ENCODE data around the gene ABTB2. TPM values are rescaled to one million over a fixed set of nuclear protein-coding genes. Genes with fewer than 3 reads are reported as not detected.

Gene ABTB2
- total and polyA plus RNA-seq, 2 donors, result 3.2 to 4.4 TPM

DNA sequence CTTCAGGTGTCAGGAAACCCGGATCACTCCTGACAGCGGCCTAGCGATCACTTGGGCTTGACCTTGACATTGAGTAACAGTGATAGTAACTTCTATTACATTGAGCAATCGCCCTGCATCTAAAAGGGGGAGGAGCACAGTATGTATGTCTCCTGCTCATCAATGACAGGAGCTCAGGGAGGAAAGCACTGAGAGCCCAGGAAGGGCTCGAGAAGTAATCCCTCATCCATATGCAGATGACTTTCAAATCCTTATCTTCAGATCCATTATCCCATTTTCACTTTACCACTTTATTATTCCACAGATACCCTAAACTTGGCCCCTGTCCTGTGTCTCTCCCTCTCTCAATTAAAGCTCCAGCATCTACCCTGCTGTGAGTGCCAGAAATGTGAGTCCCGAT, 47.8 kb downstream of the ABTB2 start:
- no peak for DNase-seq (ENCODE audit: extremely low spot score)
- Histone ChIP-seq H3K36me3 (ENCODE audit: insufficient read depth) (no peaks in the 10 kb centered on the region), H3K4me3 (ENCODE audit: low read depth, low read length) (no peak overlapping the region), H3K4me1 (ENCODE audit: insufficient read depth) (no peaks in the 10 kb centered on the region), H3K27ac (ENCODE audit: low read depth) (no peak overlapping the region)
- 85% methylated on average over 6 of the region's 6 CpGs for WGBS

DNA sequence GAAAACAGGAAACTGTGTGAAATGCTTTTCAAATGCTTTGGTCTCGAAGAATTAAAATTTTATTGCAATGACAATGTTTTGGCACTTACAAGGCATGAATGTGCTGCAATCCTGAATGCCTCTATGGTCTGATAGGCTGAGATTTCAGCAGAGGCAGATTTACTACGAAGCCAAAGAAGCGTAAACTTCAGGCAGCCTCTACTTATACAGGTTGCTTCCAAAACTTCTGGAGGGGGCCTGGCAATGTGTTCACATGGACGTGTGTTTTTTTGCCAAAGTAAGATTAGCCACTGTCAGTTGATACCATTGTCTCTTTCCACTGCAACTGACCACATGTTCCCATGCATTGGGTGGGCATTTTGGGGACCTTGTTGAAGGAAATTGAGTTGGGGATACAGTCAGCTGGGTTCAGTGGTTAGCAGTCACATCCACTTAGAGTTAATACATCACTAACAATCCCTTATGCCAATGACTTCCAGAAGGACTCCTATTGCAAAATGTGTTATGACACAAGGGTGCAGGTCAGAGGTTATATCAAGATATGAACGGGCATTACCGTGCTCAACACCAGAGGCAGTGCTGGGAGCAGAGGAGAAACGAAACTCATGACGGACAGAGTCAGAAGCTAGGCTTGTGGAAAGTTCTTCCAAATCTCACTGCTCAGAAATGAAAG, 48.8 kb downstream of the ABTB2 start:
- WGBS, result 72% methylated on average over 8 of the region's 8 CpGs
- no peak overlapping the region for H3K4me3 ChIP-seq (ENCODE audit: low read depth, low read length)
- H3K27ac ChIP-seq (ENCODE audit: low read depth), result no peak overlapping the region
- DNase-seq (ENCODE audit: extremely low spot score), result no peak
- no peaks in the 10 kb centered on the region for H3K36me3 ChIP-seq (ENCODE audit: insufficient read depth)
- no peaks in the 10 kb centered on the region for H3K4me1 ChIP-seq (ENCODE audit: insufficient read depth)

GRCh38 chr11:34308049-34308912, 49.5 kb downstream of the ABTB2 start:
- Histone ChIP-seq H3K4me1 (ENCODE audit: insufficient read depth) (no peaks in the 10 kb centered on the region), H3K27ac (ENCODE audit: low read depth) (no peak overlapping the region), H3K36me3 (ENCODE audit: insufficient read depth) (no peaks in the 10 kb centered on the region), H3K4me3 (ENCODE audit: low read depth, low read length) (no peak overlapping the region)
- no peak for DNase-seq (ENCODE audit: extremely low spot score)
- WGBS, result 86% methylated on average over 7 of the region's 7 CpGs

GRCh38 chr11:34305780-34306179, 52.0 kb downstream of the ABTB2 start:
- DNase-seq (ENCODE audit: extremely low spot score), result no peak
- no peaks in the 10 kb centered on the region for H3K36me3 ChIP-seq (ENCODE audit: insufficient read depth)
- H3K4me1 ChIP-seq (ENCODE audit: insufficient read depth), result no peaks in the 10 kb centered on the region
- H3K4me3 ChIP-seq (ENCODE audit: low read depth, low read length), result no peak overlapping the region
- WGBS, result 94% methylated on average over 1 of the region's 1 CpG
- no peak overlapping the region for H3K27ac ChIP-seq (ENCODE audit: low read depth)

- Histone ChIP-seq H3K4me3 (ENCODE audit: low read depth, low read length) (no peak overlapping the region), H3K27ac (ENCODE audit: low read depth) (no peak overlapping the region), H3K36me3 (ENCODE audit: insufficient read depth) (no peaks in the 10 kb centered on the region), H3K4me1 (ENCODE audit: insufficient read depth) (no peaks in the 10 kb centered on the region)
- DNase-seq (ENCODE audit: extremely low spot score), result no peak
- WGBS, result 63% methylated on average over 7 of the region's 7 CpGs
These were observed 52.6 kb downstream of the ABTB2 start for GRCh38 chr11:34305193-34305592.

DNA sequence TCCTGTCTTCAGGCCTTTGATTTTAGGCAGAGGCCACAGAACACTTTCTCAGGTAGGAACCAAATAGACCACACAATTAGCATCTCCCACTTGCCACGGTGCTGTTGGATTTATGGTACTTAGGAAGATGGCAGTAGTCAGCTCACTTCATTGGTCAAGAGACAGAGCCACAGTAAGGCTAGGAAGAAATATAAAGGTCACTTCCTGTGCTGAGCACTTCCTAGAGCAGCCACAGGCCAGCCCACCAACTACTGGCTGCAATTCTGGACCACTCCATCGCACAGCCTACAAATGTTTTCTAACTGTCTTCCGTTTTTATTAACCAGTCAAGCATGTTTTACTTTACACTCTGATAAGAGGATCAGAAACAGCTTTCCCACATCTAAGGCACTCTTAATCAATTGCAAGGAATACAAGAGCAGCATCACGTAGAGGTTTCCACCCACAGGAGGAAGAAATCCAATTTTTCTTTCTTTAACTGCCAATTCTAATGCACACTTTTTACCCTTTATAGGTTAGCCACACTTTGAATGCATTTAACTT, 54.7 kb downstream of the ABTB2 start:
- H3K36me3 ChIP-seq (ENCODE audit: insufficient read depth), result no peaks in the 10 kb centered on the region
- H3K4me1 ChIP-seq (ENCODE audit: insufficient read depth), result no peaks in the 10 kb centered on the region
- H3K27ac ChIP-seq (ENCODE audit: low read depth), result no peak overlapping the region
- DNase-seq (ENCODE audit: extremely low spot score), result no peak
- WGBS, result 80% methylated on average over 4 of the region's 4 CpGs
- H3K4me3 ChIP-seq (ENCODE audit: low read depth, low read length), result no peak overlapping the region

GRCh38 chr11:34302046-34302921, 55.5 kb downstream of the ABTB2 start:
- WGBS, result 80% methylated on average over 4 of the region's 4 CpGs
- no peaks in the 10 kb centered on the region for H3K36me3 ChIP-seq (ENCODE audit: insufficient read depth)

DNA sequence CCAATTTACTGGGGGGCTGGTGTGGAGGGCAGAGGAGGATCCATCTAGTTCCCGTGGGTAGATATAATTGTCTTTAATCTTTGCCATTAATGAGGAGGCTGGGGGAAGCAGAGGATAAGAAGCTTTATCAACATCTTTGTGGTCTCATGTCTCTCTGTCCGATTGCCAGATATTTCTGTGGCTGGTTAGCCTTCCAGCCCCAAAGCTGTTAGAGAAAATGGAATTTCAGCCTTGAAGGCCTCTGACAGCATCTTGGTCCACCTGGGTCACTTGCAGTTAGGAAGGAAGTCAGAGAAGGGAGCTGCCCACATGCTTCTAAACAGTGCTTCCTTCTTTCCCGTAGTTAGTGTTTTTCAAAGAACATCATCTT, 56.9 kb downstream of the ABTB2 start:
- H3K36me3 ChIP-seq (ENCODE audit: insufficient read depth), result no peaks in the 10 kb centered on the region
- no peaks in the 10 kb centered on the region for H3K4me1 ChIP-seq (ENCODE audit: insufficient read depth)
- no peak overlapping the region for H3K27ac ChIP-seq (ENCODE audit: low read depth)
- H3K4me3 ChIP-seq (ENCODE audit: low read depth, low read length), result no peak overlapping the region
- DNase-seq (ENCODE audit: extremely low spot score), result no peak
- 68% methylated on average over 3 of the region's 3 CpGs for WGBS

More at GRCh38 chr11:34302046-34302921, 55.5 kb downstream of the ABTB2 start:
- no peaks in the 10 kb centered on the region for H3K4me1 ChIP-seq (ENCODE audit: insufficient read depth)
- DNase-seq (ENCODE audit: extremely low spot score), result no peak
- no peak overlapping the region for H3K4me3 ChIP-seq (ENCODE audit: low read depth, low read length)
- H3K27ac ChIP-seq (ENCODE audit: low read depth), result no peak overlapping the region

DNA sequence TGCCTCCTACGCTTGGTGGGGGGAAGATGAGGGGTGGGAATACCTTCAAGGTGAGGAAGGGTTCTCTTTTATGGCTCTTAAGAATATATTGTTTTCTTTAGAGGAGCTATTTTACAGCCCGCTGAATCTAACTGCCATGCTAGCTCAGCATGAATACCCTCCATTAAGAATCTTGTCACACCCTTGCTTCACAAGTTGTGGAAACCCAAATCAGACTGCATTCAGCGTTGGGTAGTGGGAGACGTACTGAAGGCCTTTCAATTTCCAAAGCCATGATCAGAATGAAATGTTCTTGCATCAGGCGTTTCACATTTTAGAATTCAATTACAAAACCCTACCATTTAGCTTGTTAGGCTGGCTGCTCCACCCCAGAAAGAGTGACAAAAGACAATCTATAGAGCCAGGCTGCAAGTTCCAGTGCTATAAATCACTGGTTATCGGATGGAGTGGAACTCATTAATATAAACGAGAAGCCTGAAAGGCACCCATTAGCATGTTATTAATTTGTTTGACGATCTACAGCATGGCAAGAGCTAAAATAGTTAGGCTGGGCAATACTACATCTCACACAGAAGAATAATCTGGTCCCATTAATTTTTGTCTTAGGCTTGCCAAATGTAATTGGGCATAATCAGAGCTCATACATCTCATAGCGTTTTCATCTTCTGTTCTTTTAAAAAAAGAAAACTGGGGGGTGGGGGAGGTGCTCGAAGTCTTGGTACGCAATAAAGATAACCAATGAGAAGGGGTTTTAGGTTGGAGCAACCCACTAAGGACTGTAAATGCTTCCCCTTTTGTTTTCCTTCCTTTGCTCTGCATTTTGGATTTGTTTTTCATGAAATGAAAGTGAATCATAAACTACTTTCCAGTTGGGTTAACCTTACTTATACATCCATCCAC, 57.5 kb downstream of the ABTB2 start:
- 88% methylated on average over 11 of the region's 11 CpGs for WGBS
- H3K27ac ChIP-seq (ENCODE audit: low read depth), result no peak overlapping the region
- H3K4me1 ChIP-seq (ENCODE audit: insufficient read depth), result no peaks in the 10 kb centered on the region
- no peak overlapping the region for H3K4me3 ChIP-seq (ENCODE audit: low read depth, low read length)
- H3K36me3 ChIP-seq (ENCODE audit: insufficient read depth), result no peaks in the 10 kb centered on the region
- no peak for DNase-seq (ENCODE audit: extremely low spot score)

DNA sequence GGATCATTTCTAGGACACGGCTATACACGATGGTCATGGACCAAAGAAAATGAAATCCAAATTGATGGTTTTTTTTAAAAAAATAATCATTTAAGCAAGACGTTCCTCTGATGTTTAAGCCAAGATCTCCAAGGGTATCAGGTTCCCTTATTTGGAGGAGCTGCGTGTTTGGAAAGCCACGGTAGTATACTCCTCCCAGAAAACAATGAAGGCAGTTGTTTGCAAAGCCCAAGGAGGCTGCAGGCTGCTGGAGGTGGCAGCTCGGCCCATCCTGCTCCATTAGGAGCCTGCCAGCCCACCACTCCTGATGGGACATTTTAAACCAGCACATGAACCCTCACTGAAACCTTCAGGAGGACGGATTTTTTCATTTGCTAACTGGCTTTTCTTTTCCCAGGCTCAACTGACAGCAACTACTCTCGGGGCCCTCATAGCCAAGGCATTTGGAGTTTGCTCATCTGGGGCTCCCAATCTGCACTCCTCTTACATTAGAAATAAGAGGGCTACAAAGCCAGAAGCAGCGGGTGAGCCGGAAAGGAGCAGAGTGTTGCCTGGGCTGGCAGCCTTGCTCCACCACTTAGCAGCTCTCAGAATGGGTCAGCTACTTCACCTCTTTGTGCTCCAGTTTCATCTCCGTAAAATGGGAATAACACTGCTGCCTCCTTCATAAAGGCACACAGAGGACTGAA, 58.4 kb downstream of the ABTB2 start:
- no peak overlapping the region for H3K27ac ChIP-seq (ENCODE audit: low read depth)
- WGBS, result 90% methylated on average over 11 of the region's 11 CpGs
- H3K4me1 ChIP-seq (ENCODE audit: insufficient read depth), result no peaks in the 10 kb centered on the region
- no peaks in the 10 kb centered on the region for H3K36me3 ChIP-seq (ENCODE audit: insufficient read depth)
- no peak for DNase-seq (ENCODE audit: extremely low spot score)
- no peak overlapping the region for H3K4me3 ChIP-seq (ENCODE audit: low read depth, low read length)

DNA sequence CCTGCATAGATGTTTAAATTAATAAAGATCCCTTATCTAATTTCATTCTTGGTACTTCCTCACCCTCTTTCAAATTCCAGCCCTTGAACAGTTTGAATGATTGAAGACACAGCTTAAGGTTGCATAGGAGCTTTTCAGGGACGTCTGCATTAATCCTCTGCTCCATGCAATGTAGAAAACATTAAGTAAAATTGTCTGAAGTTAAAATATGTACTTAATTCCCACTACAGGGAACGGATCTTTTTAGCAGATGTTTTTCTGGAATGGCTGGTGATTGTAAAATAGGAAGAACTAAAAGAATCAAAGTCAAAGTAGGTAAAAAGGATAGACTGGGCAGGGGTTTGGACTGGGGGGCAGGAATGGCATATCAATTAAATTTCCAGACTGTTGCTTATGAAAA, 58.9 kb downstream of the ABTB2 start:
- Histone ChIP-seq H3K27ac (ENCODE audit: low read depth) (no peak overlapping the region), H3K4me1 (ENCODE audit: insufficient read depth) (no peaks in the 10 kb centered on the region), H3K36me3 (ENCODE audit: insufficient read depth) (no peaks in the 10 kb centered on the region), H3K4me3 (ENCODE audit: low read depth, low read length) (no peak overlapping the region)
- DNase-seq (ENCODE audit: extremely low spot score), result no peak
- WGBS, result 77% methylated on average over 2 of the region's 2 CpGs

DNA sequence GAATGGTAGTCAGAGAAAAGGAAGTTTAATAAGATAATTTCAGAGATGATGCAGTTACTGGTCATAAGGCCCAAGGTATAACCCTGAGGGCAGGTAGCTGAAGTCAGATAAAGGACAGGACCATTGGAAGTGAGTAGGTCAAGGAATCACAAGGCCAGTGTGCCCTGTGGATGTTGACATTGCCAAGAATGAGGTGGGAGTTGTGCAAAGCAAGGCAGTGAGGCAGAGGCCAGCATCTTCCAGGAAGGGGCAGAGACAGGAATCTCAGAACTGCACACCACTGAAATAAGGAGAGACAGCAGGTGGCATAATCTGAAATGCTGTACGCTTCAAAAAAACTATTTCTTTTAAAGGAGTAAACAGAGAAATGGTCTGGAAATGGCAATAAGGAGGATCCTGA, 61.4 kb downstream of the ABTB2 start:
- Histone ChIP-seq H3K4me3 (ENCODE audit: low read depth, low read length) (no peak overlapping the region), H3K4me1 (ENCODE audit: insufficient read depth) (peaks cover 1% of the 10 kb centered on the region), H3K36me3 (ENCODE audit: insufficient read depth) (no peaks in the 10 kb centered on the region), H3K27ac (ENCODE audit: low read depth) (no peak overlapping the region)
- 78% methylated on average over 1 of the region's 1 CpG for WGBS
- no peak for DNase-seq (ENCODE audit: extremely low spot score)
